Measurements from ENCODE around the gene FBLN1.
"Not testable (repeated sequence)": the region's sequence is repeated elsewhere in the genome, so short reads cannot be mapped to it uniquely, and the experiment has no call there.

FBLN1 gene

GRCh38 chr22:45549762-45550378, 47.2 kb downstream of the FBLN1 start:
- DNase-seq, result no peak

DNA sequence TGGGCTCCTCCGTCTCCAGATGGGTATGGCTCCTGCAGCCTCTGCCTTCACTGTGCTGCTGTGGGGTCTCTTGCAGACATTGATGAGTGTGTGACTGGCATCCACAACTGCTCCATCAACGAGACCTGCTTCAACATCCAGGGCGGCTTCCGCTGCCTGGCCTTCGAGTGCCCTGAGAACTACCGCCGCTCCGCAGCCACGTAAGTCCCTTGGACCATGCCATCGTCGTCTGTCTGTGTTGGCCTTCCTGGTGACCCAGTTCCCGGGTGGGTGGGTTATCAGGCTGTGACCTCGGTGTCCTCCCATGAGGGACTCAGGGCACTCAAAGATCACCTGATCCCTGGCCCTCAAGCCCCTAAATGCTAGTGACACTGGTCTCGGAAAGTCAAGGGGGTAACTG, 47.7 kb downstream of the FBLN1 start:
- DNase-seq, result no peak

DNA sequence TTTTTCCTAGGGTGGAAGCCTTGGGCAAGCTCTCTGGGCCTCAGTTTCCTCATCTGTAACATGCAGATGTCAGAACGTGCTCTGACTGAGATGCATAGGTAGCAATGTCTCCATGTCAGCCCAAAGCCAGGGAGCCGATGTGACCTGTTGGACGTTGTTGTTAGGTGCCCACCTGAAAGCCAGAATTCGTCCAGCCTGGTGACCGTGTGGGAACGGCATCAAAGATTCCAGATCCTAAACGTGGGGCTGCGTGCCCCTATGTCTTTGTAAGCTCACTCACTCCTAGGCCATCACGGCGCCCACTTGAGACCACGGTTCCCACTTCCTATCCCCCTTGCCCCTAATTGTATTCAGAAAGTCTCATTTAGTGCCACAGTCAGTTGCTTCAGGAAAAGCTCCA, 48.2 kb downstream of the FBLN1 start:
- DNase-seq, result no peak

DNA sequence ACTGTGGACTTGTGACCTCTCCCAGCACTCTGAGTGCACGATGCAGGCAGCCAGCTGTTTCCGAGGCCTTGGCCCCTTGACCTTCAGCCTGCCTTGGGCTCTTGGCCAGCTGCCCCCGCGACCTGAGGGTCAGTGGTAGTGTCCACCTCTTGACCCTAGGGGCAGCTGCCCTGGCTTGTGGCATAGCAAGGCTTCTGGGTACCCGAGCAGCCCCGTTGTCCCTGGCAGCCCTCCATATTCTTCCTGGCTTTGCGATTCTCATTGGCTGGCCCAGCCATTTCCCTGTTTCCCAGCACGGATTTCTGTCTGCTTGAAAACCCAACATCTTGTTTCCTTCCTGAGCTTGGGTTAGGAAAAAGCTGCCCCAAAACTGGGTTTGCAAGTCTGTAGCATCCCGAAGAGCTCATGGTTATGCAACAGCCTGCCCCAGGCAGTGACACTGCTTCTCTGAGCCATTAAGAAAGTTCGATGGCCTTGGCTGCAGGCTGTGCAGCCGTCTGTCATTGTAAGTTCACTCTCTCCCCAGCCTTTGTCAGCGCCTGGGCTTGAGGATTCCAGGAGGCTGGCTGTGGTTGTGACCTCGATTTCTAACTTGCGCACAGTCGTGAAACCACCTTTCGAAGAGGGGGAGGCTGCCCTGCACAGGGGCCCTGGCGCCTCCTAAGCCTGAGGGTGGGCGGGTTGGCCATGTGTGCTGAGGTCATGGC, 48.8 kb downstream of the FBLN1 start:
- DNase-seq, result no peak

GRCh38 chr22:45552017-45552411, 49.3 kb downstream of the FBLN1 start:
- DNase-seq, result no peak

GRCh38 chr22:45552580-45553350, 50.1 kb downstream of the FBLN1 start:
- no peak for DNase-seq

DNA sequence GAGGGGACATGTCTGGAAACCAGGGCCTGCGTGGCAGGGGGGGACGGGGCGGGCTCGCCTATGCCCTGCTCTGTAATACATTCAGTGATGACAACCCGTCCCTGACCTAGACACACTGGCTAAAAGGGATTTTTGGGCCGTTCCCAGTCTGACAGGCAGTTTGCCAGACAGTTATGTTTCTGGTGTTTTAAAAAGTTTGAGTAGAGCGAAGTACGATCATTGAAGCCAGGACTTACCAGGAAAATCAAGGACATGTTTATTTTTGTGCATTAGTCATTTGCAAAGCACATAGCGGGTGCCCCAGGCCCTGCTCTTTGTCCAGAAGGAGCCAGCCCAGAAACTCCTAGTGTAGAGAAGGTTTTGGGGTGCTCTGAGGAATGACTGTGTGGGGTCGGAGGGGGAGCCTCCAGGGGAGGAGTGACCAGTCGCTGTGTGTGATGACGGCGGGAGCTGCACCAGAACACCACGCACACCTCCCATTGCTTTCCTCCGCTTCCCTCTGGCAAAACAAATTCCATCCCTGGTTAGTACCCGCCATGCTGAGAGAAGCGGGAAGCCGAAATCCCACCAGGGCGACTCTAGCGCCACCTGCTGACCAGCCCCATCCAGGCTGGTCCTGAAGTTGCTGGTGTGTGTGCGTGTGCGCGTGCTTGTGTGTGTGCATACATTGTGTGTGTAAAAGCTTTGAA, 50.8 kb downstream of the FBLN1 start:
- DNase-seq, result peak; percentile 77

DNA sequence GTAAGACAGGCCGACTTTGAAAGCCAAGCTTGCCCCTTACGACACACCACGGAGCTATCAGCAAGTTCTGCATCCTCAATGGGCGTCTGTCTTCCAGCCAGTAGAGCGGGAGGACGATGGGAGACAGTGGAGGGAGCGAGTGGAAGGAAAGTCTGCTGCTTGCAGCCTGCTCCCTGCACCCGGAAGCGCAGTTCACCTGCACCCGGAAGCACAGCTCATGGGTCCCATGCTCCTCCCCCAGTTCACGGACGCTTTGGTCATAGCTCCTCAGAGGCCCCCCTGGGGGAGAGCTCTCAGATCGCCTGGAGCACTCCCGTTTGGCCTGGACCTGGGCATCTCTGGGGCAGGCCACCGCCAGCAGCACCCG, 51.3 kb downstream of the FBLN1 start:
- no peak for DNase-seq

DNA sequence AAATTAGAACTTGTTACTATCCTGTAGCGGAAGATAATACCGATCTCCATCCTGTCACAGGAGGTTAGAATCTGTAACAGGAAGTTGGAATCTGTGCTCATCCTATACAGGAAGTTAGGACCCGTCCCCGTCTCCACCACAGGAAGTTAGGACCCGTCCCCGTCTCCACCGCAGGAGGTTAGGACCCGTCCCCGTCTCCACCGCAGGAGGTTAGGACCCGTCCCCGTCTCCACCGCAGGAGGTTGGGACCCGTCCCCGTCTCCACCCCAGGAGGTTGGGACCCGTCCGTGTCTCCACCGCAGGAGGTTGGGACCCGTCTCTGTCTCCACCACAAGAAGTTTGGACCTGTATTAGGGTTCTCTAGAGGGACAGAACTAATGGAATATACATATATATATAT, 52.2 kb downstream of the FBLN1 start:
- DNase-seq, result no peak

DNA sequence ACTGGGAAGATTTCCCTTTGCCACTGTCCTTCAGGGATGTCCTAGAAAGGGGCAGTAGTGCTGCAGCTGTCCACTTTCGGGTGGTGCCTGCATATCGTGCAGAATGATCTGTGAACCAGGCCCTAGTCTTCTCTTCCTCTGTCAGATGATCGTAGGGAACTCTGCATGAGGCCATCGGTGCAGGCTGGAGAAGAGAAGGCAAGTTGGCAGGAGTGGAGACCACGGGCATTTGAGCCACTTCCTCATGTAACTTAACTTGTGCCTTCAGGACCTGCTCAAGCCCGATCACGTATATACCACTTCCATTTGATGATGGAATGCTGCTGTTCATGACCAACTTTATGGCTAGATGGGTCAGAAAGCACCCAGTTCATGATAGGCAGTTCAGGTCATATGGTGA, 55.2 kb downstream of the FBLN1 start:
- DNase-seq, result not testable (repeated sequence)

- not testable (repeated sequence) for DNase-seq
Observed at GRCh38 chr22:45560092-45560491, 57.4 kb downstream of the FBLN1 start.

GRCh38 chr22:45560761-45561160, 58.1 kb downstream of the FBLN1 start:
- DNase-seq, result not testable (repeated sequence)

- no peak for DNase-seq
Observed at GRCh38 chr22:45562102-45562501, 59.4 kb downstream of the FBLN1 start.

DNA sequence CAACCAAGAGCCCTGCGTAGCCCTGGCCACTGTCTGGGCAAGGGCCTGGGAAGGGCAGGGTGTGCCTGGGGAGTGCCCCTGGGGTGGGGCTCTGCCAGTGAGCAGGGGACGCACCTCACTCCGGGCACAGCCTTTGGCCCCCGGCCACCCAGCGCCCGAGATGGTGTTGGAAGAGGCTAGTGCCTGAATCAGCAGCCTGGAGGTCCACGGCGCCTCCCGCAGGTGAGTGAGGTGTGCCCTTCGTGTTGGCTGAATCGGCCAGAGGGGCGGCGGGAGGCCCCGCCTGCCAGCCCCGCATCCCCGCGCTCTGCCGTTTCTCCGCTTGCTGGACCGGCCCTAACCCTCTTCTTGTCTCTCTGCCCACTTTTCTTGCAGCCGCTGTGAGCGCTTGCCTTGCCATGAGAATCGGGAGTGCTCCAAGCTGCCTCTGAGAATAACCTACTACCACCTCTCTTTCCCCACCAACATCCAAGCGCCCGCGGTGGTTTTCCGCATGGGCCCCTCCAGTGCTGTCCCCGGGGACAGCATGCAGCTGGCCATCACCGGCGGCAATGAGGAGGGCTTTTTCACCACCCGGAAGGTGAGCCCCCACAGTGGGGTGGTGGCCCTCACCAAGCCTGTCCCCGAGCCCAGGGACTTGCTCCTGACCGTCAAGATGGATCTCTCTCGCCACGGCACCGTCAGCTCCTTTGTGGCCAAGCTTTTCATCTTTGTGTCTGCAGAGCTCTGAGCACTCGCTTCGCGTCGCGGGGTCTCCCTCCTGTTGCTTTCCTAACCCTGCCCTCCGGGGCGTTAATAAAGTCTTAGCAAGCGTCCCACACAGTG, 60.1 kb downstream of the FBLN1 start:
- DNase-seq, result no peak

DNA sequence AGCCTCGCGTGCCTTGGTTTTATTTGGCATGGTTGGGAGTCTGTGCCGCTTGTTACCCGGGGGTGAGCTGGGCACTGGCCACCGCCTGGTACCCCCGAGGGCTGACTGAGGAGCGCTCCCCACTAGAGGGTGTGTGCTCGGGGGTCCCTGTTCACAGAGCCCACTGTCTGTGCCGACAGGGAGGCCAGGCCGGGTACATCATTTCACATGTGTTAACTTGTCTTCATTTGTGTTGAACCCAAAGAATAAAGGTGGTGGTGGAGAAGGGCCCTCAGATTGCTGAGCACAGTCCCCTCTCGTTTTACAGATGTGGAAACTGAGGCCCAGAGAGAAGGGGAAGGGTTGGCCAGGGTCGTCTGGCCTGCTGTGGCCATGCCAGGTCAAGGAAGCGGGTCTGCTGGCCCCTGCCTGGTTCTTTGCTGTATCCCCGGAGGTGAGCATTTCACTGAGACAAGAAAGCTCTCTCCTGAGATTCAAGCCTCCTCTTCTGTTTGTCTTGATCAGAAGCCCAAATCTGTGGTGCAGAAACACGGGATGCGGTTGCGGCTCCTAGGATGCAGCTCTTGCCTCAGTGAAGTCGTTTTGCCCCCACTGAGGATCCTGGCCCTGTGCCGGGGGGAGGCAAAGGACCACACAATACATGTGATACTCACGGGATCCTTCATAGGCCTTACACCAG, 60.8 kb downstream of the FBLN1 start:
- no peak for DNase-seq

DNA sequence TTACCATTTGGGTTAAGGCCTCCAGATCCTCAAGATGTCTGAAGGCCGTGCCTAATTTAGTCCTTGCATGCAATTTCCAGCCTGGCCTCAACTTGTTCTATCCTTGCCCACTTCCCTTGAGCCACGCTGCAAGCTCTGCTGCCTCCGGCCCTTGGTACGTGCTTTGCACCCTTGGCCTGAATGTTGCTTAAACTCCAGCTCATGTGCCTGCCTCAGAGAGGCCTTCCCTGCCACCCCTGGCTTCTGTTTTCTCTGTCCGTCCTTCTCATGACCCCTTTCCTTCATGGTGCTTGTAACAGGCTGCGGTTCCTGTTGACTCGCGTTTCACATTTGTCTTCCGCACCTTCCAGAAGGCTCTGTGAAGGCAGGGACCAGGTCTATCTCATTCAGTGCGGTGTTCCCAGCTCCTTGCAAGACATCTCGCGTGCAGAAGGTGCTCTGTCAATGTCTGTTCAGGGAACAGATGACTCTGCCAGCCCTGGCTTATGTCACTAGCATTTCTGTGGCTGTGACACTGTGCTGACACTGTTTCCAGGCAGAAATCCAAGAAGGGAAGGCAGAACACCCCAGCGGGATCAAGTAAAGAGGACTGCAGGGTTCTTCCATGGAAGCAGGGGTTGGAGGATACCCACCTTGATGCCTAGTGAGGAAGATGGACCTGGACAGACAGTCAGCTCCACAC, 61.8 kb downstream of the FBLN1 start:
- DNase-seq, result no peak

DNA sequence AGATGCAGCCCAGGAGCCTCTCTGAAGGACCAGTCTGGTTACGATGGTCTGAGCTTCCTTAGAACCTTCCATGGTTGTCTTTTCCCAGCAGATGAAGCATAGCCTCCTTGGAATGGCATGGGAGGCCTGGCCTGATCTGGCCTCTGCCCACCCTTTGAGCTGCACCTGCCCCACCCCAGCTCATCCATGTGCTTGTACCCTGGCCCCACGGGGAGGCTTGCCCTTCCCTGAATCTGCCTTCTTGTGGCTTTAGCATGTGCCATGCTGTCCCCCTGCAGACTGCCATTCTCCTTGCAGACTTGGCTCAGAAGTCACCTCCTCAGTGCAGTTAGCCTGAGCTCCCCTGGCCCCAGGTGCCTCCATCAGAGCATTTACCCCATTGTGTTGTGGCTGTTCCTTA, 62.5 kb downstream of the FBLN1 start:
- no peak for DNase-seq

DNA sequence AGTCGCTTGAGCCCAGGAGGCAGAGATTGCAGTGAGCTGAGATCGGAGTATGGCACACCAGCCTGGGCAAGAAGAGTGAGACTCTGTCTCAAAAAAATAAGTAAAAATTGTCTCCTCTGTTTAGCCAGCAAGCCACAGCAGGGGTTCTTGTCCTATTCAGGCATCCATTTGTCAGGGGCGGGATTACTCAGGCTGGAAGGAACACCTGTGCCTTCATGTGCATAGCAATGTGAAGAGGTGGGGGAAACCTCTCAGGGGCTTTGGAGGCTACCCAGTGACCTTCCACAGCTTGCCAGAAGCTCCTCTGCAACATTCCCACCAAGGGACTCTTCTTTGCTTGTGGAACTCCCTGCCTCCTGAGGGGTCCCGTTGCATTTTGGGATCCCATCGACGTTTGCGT, 63.3 kb downstream of the FBLN1 start:
- no peak for DNase-seq

DNA sequence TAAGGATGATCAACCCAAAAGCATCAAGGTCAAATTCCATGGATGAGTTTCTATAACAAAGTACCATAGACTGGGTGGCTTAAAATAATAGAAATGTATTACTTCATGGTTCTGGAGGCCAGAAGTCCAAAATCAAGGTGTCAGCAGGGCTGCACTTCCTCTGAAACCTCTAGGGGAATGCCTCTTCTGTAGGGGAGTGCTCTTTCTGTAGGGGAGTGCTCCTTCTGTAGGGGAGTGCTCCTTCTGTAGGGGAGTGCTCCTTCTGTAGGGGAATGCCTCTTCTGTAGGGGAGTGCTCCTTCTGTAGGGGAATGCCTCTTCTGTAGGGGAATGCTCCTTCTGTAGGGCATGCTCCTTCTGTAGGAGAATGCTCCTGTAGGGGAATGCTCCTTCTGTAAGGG, 65.5 kb downstream of the FBLN1 start:
- DNase-seq, result no peak

GRCh38 chr22:45571089-45571488, 68.4 kb downstream of the FBLN1 start:
- no peak for DNase-seq

DNA sequence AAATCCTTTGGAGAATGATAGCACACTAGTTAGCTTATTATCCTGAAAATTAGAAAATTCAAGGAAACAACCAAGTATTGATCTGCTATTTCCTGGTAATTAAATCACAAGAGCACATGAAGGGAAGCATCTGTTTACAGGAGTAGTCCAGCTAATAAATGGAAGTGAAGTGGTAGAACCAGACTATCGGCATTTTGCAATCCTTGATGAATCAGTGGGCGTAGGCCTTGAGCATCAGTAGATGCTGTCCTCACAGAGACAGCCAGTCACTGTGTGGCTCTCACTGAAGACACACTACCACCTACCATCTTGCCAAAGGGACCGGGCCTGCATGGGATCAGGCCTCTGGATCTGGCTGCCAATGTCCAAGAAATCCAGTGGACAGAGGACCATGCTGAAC, 69.8 kb downstream of the FBLN1 start:
- DNase-seq, result no peak
